NT2/D1 (cell line): ENCODE data around the gene HCFC1.

Experiments
- SUZ12 ChIP-seq: IDR thresholded peaks from 2 replicates; pipeline ENCODE4 v1.6.1; 2011; ENCODE audit not compliant: insufficient read length, insufficient read depth; ENCODE audit errors: extremely low read depth
- YY1 ChIP-seq: IDR thresholded peaks from 2 replicates; pipeline ENCODE4 v1.6.1; 2011; ENCODE audit not compliant: insufficient read length, insufficient read depth
- ZNF274 ChIP-seq: IDR thresholded peaks from 2 replicates; pipeline ENCODE4 v1.6.1; 2011; ENCODE audit warnings: mild to moderate bottlenecking, low read depth, low read length

DNA sequence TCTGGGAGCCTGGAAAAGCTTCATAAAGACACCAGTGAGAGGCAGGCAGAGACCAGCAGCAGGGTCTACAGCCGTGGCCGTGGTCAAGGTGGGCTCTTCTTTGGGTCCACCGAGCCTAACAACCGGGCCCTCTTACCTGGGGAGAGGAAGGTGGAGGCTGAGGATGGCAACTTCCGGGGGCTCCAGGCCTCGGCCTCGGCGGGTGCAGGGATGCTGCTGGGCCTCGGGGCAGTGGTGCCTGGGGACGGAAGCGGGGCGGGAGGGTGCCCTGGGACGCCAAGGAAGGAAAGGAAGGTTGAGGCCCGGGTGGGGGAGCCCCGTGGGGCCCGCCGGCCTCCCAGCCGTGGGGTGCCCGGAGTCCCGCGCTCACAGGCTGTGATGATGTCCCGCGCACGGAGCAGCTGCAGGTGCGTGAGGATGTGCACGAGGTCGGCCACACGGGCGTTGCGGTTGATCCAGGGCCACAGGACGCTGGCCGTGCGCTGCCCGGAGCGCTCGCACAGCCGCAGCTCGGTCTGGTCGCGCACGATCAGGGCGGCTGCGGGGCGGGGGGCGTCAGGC lies 47.5 kb upstream of the HCFC1 start:
- TF ChIP-seq YY1 (no peak), ZNF274 (no peak), SUZ12 (no peak)
